SK-N-SH (cell line): Measurements from ENCODE around the gene MARCHF10. TPM values are rescaled to one million over a fixed set of nuclear protein-coding genes. Genes with fewer than 3 reads are reported as not detected.

ENCODE experiments used
- CTCF ChIA-PET: fragments of 300-600, 350-600 bp; formaldehyde crosslinking; extraction: SDS; loops from one replicate; lab custom pipeline; 2021; lab: Yijun Ruan, JAX
- POLR2A ChIA-PET: fragments of 350-600 bp; sonication (Branson Sonifier 250); formaldehyde crosslinking; extraction: SDS; loops from one replicate; lab custom pipeline; 2020; ENCODE audit warnings: antibody characterized with exemption, inconsistent platforms; lab: Yijun Ruan, JAX
- DNase-seq: peaks from one replicate; pipeline ENCODE4 v3.0.0; 2012
- H2AFZ ChIP-seq: fragments of 200-600 bp; sonication (generic); 2 replicates; pipeline ENCODE4 v1.8.1; 2016; ENCODE audit warnings: antibody characterized with exemption, mild to moderate bottlenecking, low read depth
- H3F3A ChIP-seq: fragments of 200-600 bp; sonication (generic); replicated peaks from 2 replicates; pipeline ENCODE3; 2016; ENCODE audit warnings: antibody characterized with exemption, mild to moderate bottlenecking; ENCODE audit not compliant: insufficient read depth
- H3K27ac ChIP-seq, 2 experiments: fragments of 200-500 bp in 1 of 2; fragments of 200-600 bp in 1 of 2; sonication (Bioruptor generic) in 1 of 2; sonication (generic), shearing (Covaris generic) in 1 of 2; 2 replicates each; pipeline versions ENCODE4 v1.5.1 to v1.6.1; 2014 to 2016; ENCODE audit warnings: low read depth in 2 of 2, inconsistent platforms in 1 of 2, low read length in 1 of 2, mild to moderate bottlenecking in 1 of 2, mixed read lengths in 1 of 2
- H3K27me3 ChIP-seq: fragments of 200-600 bp; sonication (generic), shearing (Covaris generic); 2 replicates; pipeline ENCODE4 v1.6.1; 2016; ENCODE audit warnings: mixed run types; ENCODE audit not compliant: insufficient read depth
- H3K36me3 ChIP-seq, 2 experiments: fragments of 200-500 bp in 1 of 2; fragments of 200-600 bp in 1 of 2; sonication (Bioruptor generic) in 1 of 2; sonication (generic) in 1 of 2; replicated peaks in 1 of 2; 2 replicates each; pipeline versions ENCODE3 to v1.5.1; 2014 to 2016; ENCODE audit warnings: low read length in 1 of 2, mild to moderate bottlenecking in 1 of 2; ENCODE audit not compliant: insufficient read depth in 2 of 2, control insufficient read depth in 1 of 2
- H3K4me1 ChIP-seq, 2 experiments: fragments of 200-500 bp in 1 of 2; fragments of 200-600 bp in 1 of 2; sonication (Bioruptor generic) in 1 of 2; sonication (generic), shearing (Covaris generic) in 1 of 2; 2 replicates each; pipeline versions ENCODE4 v1.5.1 to v1.6.1; 2014 to 2016; ENCODE audit warnings: low read depth in 1 of 2, low read length in 1 of 2, mixed run types in 1 of 2; ENCODE audit not compliant: insufficient read depth in 2 of 2, control insufficient read depth in 1 of 2
- H3K4me2 ChIP-seq: fragments of 200-600 bp; sonication (generic), shearing (Covaris generic); 2 replicates; pipeline ENCODE4 v1.6.1; 2017; ENCODE audit warnings: mixed run types
- H3K4me3 ChIP-seq, 2 experiments: fragments of 200-500 bp in 1 of 2; fragments of 200-600 bp in 1 of 2; sonication (Bioruptor generic) in 1 of 2; sonication (generic), shearing (Covaris generic) in 1 of 2; 2 replicates each; pipeline versions ENCODE4 v1.5.1 to v1.8.1; 2014 to 2016; ENCODE audit warnings: low read depth in 2 of 2, inconsistent platforms in 1 of 2, low read length in 1 of 2, mild to moderate bottlenecking in 1 of 2, mixed read lengths in 1 of 2, moderate library complexity in 1 of 2
- H3K79me2 ChIP-seq: fragments of 200-600 bp; sonication (generic); 2 replicates; pipeline ENCODE4 v1.8.1; 2017; ENCODE audit warnings: mild to moderate bottlenecking; ENCODE audit not compliant: insufficient read depth
- H3K9ac ChIP-seq: fragments of 200-600 bp; sonication (generic); 2 replicates; pipeline ENCODE4 v1.6.1; 2017; ENCODE audit warnings: mixed run types
- H3K9me2 ChIP-seq: fragments of 200-600 bp; sonication (generic); 2 replicates; pipeline ENCODE4 v1.6.1; 2017; ENCODE audit warnings: mixed run types
- H3K9me3 ChIP-seq: fragments of 200-600 bp; sonication (generic); 2 replicates; pipeline ENCODE4 v1.6.1; 2017; ENCODE audit warnings: mixed run types, mild to moderate bottlenecking, moderate library complexity
- H4K20me1 ChIP-seq: fragments of 200-600 bp; sonication (generic); 2 replicates; pipeline ENCODE4 v1.6.1; 2017; ENCODE audit warnings: mild to moderate bottlenecking, mixed run types; ENCODE audit not compliant: insufficient read depth
- EP300 ChIP-seq, 2 experiments: IDR thresholded peaks; 2 replicates each; pipeline versions ENCODE4 v1.4.0 to v1.6.1; 2012; ENCODE audit warnings: borderline replicate concordance in 1 of 2, low read depth in 1 of 2, low read length in 1 of 2
- EZH2phosphoT487 ChIP-seq: fragments of 200-600 bp; sonication (generic); IDR thresholded peaks from 2 replicates; pipeline ENCODE4 v1.6.1; 2017; ENCODE audit warnings: low read depth, mixed run types, mild to moderate bottlenecking, antibody characterized with exemption, moderate library complexity, borderline replicate concordance
- FOSL2 ChIP-seq: IDR thresholded peaks from 2 replicates; pipeline ENCODE4 v1.4.0; 2012; ENCODE audit warnings: low read depth, mild to moderate bottlenecking, moderate library complexity, borderline replicate concordance
- FOXJ3 ChIP-seq: sonication (generic); formaldehyde crosslinking; IDR thresholded peaks from 2 replicates; pipeline ENCODE4 v1.5.1; 2020; ENCODE audit warnings: mild to moderate bottlenecking, missing genetic modification reagents
- FOXM1 ChIP-seq: IDR thresholded peaks from 2 replicates; pipeline ENCODE4 v1.4.0; 2012; ENCODE audit warnings: low read depth, mild to moderate bottlenecking
- MXI1 ChIP-seq: IDR thresholded peaks from 2 replicates; pipeline ENCODE4 v1.6.1; 2012; ENCODE audit warnings: mild to moderate bottlenecking, low read depth, low read length, improper control_type of control experiment
- NFIC ChIP-seq: IDR thresholded peaks from 2 replicates; pipeline ENCODE4 v1.4.0; 2012; ENCODE audit warnings: borderline replicate concordance
- POLR2AphosphoS5 ChIP-seq: IDR thresholded peaks from 2 replicates; pipeline ENCODE4 v1.6.1; 2012; ENCODE audit warnings: low read depth, low read length
- RCOR1 ChIP-seq: fragments of 150-350 bp; IDR thresholded peaks from 2 replicates; pipeline ENCODE4 v1.6.1; 2017; ENCODE audit warnings: antibody characterized with exemption, low read length
- RFX5 ChIP-seq: IDR thresholded peaks from 2 replicates; pipeline ENCODE4 v1.6.1; 2012; ENCODE audit warnings: mild to moderate bottlenecking, improper control_type of control experiment, low read length
- RXRA ChIP-seq: IDR thresholded peaks from 2 replicates; pipeline ENCODE4 v1.4.0; 2012; ENCODE audit warnings: low read depth, mild to moderate bottlenecking, borderline replicate concordance
- SMC3 ChIP-seq: IDR thresholded peaks from 2 replicates; pipeline ENCODE4 v1.6.1; 2012; ENCODE audit warnings: low read depth, low read length, improper control_type of control experiment
- TCF12 ChIP-seq: IDR thresholded peaks from 2 replicates; pipeline ENCODE4 v1.4.0; 2012
- WGBS: methylation state at CpG from one replicate; pipeline ENCODE4 v1.1.6; 2017; ENCODE audit warnings: low lambda C conversion rate; 5-methylcytosine and 5-hydroxymethylcytosine counted together
- polyA plus RNA-seq, 3 experiments: library from polyadenylated mRNA; depleted of rRNA; stranded (reverse); fragments of >200 nt; gene quantifications; 2 replicates each; pipeline ENCODE4 v1.2.3, GENCODE V29; 2012
- TF ChIP-seq, protein P1 (sequence below): IDR thresholded peaks from 2 replicates; pipeline ENCODE4 v1.4.0; 2012; ENCODE audit warnings: low read depth, borderline replicate concordance
- TF ChIP-seq, protein P2 (sequence below): fragments of 150-350 bp; IDR thresholded peaks from 2 replicates; pipeline ENCODE4 v1.6.1; 2016; ENCODE audit warnings: mild to moderate bottlenecking, low read depth, low read length
- TF ChIP-seq, protein P3 (sequence below): fragments of 200-600 bp; sonication (generic); IDR thresholded peaks from 2 replicates; pipeline ENCODE4 v1.6.1; 2017; ENCODE audit warnings: antibody characterized with exemption, mild to moderate bottlenecking, moderate library complexity
- TF ChIP-seq, protein P4 (sequence below): IDR thresholded peaks from 2 replicates; pipeline ENCODE4; 2012
- TF ChIP-seq, protein P5 (sequence below): IDR thresholded peaks from 2 replicates; pipeline ENCODE4 v1.4.0; 2012; ENCODE audit warnings: low read depth, borderline replicate concordance
- TF ChIP-seq, protein P6 (sequence below): IDR thresholded peaks from 2 replicates; pipeline ENCODE4 v1.6.1; 2012; ENCODE audit warnings: mild to moderate bottlenecking, low read depth, low read length, moderate library complexity

MARCHF10 gene
- polyA plus RNA-seq, 1 of the 3 experiments (the other 2 are of a cell fraction), result 0.16 TPM

DNA sequence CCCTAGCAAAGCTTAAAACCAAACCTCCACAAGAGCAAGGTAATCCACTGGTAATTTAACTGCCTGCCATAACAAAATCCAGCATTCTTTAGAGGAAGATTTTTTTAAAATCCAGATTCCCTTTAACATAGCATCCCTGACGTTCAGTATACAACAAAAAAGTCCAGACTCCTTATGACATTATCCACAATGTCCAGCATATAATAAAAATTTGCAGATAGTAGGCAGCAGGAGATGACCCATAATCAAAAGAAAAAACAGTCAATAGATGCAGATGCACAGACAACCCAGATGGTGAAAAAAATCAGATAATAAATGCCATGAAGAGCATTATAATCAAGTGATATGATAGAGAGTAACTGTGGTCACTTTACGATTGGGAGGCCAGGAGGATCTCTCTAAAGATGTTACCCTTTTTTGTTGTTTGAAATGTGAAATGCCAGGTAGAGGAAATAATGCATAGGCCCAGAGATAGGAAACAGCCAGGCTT lies 147.4 kb downstream of the MARCHF10 start:
- no peak overlapping the region for H3K4me2 ChIP-seq
- no peak for DNase-seq
- H3F3A ChIP-seq, result peaks cover 23% of the 10 kb centered on the region
- peaks cover 100% of the 10 kb centered on the region for H3K79me2 ChIP-seq
- peaks cover 11% of the 10 kb centered on the region; the same call in 1 of the 2 replicates for H3K9me3 ChIP-seq
- no peaks in the 10 kb centered on the region for H3K9me2 ChIP-seq
- no peak overlapping the region for H3K4me3 ChIP-seq
- H2AFZ ChIP-seq, result no peak overlapping the region
- H3K4me1 ChIP-seq, result peaks cover 0 to 11% of the 10 kb centered on the region in 2 experiments; a peak in 1 of 4 replicates
- H3K27ac ChIP-seq, result no peak overlapping the region
- POLR2A ChIA-PET, result no interaction called here
- H3K9ac ChIP-seq, result no peak overlapping the region
- peaks cover 62% of the 10 kb centered on the region for H4K20me1 ChIP-seq
- TF ChIP-seq TCF12 (no peak), RXRA (no peak), NFIC (no peak), POLR2AphosphoS5 (no peak), FOXJ3 (CRISPR knock-in tag) (no peak), FOSL2 (no peak), RCOR1 (no peak), MXI1 (no peak), SMC3 (no peak), FOXM1 (no peak), EP300 (IDR thresholded peaks at IDR 0.05; ENCODE audit: borderline replicate concordance in 1 of 2, low read depth in 1 of 2, low read length in 1 of 2) (no peak), EZH2phosphoT487 (no peak), RFX5 (no peak)
- TF ChIP-seq, protein P1, sequence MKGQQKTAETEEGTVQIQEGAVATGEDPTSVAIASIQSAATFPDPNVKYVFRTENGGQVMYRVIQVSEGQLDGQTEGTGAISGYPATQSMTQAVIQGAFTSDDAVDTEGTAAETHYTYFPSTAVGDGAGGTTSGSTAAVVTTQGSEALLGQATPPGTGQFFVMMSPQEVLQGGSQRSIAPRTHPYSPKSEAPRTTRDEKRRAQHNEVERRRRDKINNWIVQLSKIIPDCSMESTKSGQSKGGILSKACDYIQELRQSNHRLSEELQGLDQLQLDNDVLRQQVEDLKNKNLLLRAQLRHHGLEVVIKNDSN, result no peak
- TF ChIP-seq, protein P2, sequence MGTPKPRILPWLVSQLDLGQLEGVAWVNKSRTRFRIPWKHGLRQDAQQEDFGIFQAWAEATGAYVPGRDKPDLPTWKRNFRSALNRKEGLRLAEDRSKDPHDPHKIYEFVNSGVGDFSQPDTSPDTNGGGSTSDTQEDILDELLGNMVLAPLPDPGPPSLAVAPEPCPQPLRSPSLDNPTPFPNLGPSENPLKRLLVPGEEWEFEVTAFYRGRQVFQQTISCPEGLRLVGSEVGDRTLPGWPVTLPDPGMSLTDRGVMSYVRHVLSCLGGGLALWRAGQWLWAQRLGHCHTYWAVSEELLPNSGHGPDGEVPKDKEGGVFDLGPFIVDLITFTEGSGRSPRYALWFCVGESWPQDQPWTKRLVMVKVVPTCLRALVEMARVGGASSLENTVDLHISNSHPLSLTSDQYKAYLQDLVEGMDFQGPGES, result no peak
- TF ChIP-seq, protein P3, sequence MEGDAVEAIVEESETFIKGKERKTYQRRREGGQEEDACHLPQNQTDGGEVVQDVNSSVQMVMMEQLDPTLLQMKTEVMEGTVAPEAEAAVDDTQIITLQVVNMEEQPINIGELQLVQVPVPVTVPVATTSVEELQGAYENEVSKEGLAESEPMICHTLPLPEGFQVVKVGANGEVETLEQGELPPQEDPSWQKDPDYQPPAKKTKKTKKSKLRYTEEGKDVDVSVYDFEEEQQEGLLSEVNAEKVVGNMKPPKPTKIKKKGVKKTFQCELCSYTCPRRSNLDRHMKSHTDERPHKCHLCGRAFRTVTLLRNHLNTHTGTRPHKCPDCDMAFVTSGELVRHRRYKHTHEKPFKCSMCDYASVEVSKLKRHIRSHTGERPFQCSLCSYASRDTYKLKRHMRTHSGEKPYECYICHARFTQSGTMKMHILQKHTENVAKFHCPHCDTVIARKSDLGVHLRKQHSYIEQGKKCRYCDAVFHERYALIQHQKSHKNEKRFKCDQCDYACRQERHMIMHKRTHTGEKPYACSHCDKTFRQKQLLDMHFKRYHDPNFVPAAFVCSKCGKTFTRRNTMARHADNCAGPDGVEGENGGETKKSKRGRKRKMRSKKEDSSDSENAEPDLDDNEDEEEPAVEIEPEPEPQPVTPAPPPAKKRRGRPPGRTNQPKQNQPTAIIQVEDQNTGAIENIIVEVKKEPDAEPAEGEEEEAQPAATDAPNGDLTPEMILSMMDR, result no peak
- TF ChIP-seq, protein P4, sequence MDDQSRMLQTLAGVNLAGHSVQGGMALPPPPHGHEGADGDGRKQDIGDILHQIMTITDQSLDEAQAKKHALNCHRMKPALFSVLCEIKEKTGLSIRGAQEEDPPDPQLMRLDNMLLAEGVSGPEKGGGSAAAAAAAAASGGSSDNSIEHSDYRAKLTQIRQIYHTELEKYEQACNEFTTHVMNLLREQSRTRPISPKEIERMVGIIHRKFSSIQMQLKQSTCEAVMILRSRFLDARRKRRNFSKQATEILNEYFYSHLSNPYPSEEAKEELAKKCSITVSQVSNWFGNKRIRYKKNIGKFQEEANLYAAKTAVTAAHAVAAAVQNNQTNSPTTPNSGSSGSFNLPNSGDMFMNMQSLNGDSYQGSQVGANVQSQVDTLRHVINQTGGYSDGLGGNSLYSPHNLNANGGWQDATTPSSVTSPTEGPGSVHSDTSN, result no peak
- TF ChIP-seq, protein P5, sequence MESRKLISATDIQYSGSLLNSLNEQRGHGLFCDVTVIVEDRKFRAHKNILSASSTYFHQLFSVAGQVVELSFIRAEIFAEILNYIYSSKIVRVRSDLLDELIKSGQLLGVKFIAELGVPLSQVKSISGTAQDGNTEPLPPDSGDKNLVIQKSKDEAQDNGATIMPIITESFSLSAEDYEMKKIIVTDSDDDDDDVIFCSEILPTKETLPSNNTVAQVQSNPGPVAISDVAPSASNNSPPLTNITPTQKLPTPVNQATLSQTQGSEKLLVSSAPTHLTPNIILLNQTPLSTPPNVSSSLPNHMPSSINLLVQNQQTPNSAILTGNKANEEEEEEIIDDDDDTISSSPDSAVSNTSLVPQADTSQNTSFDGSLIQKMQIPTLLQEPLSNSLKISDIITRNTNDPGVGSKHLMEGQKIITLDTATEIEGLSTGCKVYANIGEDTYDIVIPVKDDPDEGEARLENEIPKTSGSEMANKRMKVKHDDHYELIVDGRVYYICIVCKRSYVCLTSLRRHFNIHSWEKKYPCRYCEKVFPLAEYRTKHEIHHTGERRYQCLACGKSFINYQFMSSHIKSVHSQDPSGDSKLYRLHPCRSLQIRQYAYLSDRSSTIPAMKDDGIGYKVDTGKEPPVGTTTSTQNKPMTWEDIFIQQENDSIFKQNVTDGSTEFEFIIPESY, result no peak
- TF ChIP-seq, protein P6, sequence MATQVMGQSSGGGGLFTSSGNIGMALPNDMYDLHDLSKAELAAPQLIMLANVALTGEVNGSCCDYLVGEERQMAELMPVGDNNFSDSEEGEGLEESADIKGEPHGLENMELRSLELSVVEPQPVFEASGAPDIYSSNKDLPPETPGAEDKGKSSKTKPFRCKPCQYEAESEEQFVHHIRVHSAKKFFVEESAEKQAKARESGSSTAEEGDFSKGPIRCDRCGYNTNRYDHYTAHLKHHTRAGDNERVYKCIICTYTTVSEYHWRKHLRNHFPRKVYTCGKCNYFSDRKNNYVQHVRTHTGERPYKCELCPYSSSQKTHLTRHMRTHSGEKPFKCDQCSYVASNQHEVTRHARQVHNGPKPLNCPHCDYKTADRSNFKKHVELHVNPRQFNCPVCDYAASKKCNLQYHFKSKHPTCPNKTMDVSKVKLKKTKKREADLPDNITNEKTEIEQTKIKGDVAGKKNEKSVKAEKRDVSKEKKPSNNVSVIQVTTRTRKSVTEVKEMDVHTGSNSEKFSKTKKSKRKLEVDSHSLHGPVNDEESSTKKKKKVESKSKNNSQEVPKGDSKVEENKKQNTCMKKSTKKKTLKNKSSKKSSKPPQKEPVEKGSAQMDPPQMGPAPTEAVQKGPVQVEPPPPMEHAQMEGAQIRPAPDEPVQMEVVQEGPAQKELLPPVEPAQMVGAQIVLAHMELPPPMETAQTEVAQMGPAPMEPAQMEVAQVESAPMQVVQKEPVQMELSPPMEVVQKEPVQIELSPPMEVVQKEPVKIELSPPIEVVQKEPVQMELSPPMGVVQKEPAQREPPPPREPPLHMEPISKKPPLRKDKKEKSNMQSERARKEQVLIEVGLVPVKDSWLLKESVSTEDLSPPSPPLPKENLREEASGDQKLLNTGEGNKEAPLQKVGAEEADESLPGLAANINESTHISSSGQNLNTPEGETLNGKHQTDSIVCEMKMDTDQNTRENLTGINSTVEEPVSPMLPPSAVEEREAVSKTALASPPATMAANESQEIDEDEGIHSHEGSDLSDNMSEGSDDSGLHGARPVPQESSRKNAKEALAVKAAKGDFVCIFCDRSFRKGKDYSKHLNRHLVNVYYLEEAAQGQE, result no peak
- 97% methylated on average over 2 of the region's 2 CpGs for WGBS
- H3K36me3 ChIP-seq, result peaks cover 20 to 74% of the 10 kb centered on the region in 2 experiments
- H3K27me3 ChIP-seq, result no peaks in the 10 kb centered on the region
- CTCF ChIA-PET, result interaction anchor here (0.8 to 4.4 kb wide), 5 partner anchors 7 to 745 kb away, joined by 3 to 19 read pairs (median 4); no protein-coding TSS in a partner anchor
